Type B pancreatic cell (in vitro differentiated cells): ENCODE results near the gene MMS19. TPM values are rescaled to one million over a fixed set of nuclear protein-coding genes. Genes with fewer than 3 reads are reported as not detected.

ENCODE experiments used
- DNase-seq: peaks from one replicate; pipeline ENCODE4 v3.0.0; 2021; ENCODE audit warnings: mixed read lengths; ENCODE audit not compliant: unreplicated experiment; ENCODE audit errors: extremely low spot score
- H3K27ac Mint-ChIP-seq: 2 replicates; pipeline ENCODE4 v1.8.0; 2021; ENCODE audit warnings: mild to moderate bottlenecking, mixed read lengths
- H3K27me3 Mint-ChIP-seq: 2 replicates; pipeline ENCODE4 v1.8.0; 2021; ENCODE audit warnings: mixed read lengths
- H3K36me3 Mint-ChIP-seq: 2 replicates; pipeline ENCODE4 v1.8.0; 2021; ENCODE audit warnings: mixed read lengths
- H3K4me1 Mint-ChIP-seq: one replicate; pipeline ENCODE4 v1.8.0; 2021; ENCODE audit warnings: mixed read lengths; ENCODE audit not compliant: unreplicated experiment
- H3K4me3 Mint-ChIP-seq: 2 replicates; pipeline ENCODE4 v1.8.0; 2021; ENCODE audit warnings: mild to moderate bottlenecking, mixed read lengths
- H3K9me3 Mint-ChIP-seq: 2 replicates; pipeline ENCODE4 v1.8.0; 2021; ENCODE audit warnings: mixed read lengths
- total RNA-seq: library from RNA; stranded (reverse); gene quantifications from 2 replicates; pipeline ENCODE4 v1.2.1, GENCODE V29; 2021; ENCODE audit warnings: low replicate concordance
- TF ChIP-seq, protein P1 (sequence below): fragments of 200-600 bp; sonication (generic); conservative IDR thresholded peaks from 2 replicates; pipeline ENCODE4 v1.5.0; 2021; ENCODE audit warnings: antibody characterized with exemption, mild to moderate bottlenecking

Gene MMS19
- total RNA-seq, 1 donor from 2014 or later: 85.9 TPM

DNA sequence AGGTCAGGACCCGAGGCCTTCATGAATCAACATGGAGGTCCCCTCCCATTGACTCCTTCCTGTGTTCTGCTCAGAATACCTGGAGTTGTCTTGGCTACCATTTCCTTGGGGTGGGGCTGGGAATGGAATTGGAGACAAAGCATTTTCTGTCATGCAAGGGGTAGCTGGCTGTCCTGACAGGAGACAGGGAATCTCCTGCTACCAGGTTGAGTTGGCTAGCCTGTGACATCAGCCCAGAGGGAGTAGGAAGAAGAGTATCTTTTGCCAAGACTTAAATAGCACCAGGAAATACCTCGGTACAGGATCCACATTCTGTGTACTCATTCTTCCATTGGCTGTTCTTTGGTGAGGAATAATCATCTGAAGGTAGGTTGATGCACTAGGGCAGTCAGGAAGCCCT is 47.4 kb downstream of the MMS19 start:
- peaks cover 18% of the 10 kb centered on the region for H3K36me3 Mint-ChIP-seq
- peak overlapping the region; percentile 47 for H3K4me3 Mint-ChIP-seq
- no peak overlapping the region for H3K27ac Mint-ChIP-seq
- TF ChIP-seq, protein P1, sequence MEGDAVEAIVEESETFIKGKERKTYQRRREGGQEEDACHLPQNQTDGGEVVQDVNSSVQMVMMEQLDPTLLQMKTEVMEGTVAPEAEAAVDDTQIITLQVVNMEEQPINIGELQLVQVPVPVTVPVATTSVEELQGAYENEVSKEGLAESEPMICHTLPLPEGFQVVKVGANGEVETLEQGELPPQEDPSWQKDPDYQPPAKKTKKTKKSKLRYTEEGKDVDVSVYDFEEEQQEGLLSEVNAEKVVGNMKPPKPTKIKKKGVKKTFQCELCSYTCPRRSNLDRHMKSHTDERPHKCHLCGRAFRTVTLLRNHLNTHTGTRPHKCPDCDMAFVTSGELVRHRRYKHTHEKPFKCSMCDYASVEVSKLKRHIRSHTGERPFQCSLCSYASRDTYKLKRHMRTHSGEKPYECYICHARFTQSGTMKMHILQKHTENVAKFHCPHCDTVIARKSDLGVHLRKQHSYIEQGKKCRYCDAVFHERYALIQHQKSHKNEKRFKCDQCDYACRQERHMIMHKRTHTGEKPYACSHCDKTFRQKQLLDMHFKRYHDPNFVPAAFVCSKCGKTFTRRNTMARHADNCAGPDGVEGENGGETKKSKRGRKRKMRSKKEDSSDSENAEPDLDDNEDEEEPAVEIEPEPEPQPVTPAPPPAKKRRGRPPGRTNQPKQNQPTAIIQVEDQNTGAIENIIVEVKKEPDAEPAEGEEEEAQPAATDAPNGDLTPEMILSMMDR: no peak
- H3K9me3 Mint-ChIP-seq: no peaks in the 10 kb centered on the region
- peaks cover 20% of the 10 kb centered on the region for H3K4me1 Mint-ChIP-seq
- DNase-seq: no peak
- H3K27me3 Mint-ChIP-seq: no peaks in the 10 kb centered on the region

DNA sequence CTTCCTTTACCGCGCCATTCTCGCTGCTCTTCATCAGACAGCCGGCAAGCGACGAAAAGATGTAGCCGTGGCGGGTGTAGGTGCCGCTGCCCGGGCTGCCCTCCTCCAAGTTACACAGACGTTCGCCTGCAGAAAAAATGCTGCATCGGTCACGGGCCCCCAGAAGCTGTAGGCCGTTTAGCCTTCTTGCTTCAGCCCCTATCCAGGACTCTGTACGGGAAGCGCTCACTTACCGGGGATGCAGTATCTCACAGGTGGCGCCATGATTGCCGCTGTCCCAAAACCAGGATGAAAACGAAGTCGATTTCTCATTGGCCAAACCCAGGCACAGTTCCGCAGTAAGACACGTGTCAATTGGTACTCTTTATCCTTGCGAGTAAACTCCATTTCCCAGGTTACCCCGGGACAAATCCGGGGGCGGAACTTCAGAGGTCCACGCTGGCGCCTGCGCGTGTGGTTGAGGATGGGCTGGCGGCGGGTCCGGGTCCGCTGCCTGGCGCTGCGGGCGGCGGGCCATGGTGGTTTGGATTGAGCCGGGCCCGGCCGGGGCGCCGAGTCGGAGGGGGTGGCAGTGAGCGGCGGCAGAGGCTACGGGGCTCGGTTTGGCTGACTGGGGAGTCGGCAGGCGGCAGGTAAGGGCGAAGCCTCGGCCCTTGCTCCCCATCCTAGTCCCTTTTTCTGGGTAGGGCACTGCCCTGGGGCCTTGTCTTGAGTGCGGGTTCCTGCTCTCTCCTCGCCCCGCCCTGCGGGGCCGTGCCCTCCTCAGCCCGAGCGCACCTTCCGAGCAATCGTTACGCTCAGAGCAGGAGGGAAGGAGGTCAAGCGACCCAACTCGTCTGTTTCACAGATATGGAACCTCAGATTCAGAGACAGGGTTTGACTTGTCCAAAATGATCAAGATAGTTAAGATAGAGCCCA is 52.2 kb downstream of the MMS19 start, which contains the start of the genes EXOSC1 and ZDHHC16:
TSS of gene EXOSC1 (minus strand) at position 285 of the 918 bp plus-strand sequence. CDS start at position 264, 21 bp downstream.
TSS of gene ZDHHC16 (plus strand) at position 454 of the 918 bp plus-strand sequence. CDS start 5,501 bp downstream, outside the sequence.
- H3K27me3 Mint-ChIP-seq: no peaks in the 10 kb centered on the region
- peaks cover 21% of the 10 kb centered on the region for H3K4me1 Mint-ChIP-seq
- H3K27ac Mint-ChIP-seq: peak within 1 kb of the TSS; percentile 85
- DNase-seq: peak; percentile 89
- peak within 1 kb of the TSS; percentile 98 for H3K4me3 Mint-ChIP-seq
- H3K36me3 Mint-ChIP-seq: peaks cover 11% of the 10 kb centered on the region
- no peaks in the 10 kb centered on the region for H3K9me3 Mint-ChIP-seq
- TF ChIP-seq, protein P1: no peak

DNA sequence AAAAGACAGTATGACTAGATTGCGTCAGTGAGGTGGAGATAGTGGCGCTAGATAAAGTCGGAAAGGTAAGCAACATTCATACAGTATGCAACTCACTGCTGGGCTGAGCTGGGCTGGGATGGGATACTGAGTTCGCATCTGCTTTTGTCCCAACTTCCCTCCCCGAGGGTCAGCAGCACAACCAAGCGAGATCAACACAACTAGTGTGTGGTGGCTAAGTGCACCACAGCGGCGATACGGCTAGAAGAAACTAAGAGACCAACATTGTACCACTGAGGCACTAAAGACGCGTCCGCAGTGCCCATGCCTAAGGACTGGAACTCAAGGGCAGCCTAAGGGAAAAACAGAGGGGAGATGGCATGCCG is 52.9 kb downstream of the MMS19 start:
- peak overlapping the region; percentile 98 for H3K4me3 Mint-ChIP-seq
- H3K36me3 Mint-ChIP-seq: peaks cover 8% of the 10 kb centered on the region
- H3K9me3 Mint-ChIP-seq: no peaks in the 10 kb centered on the region
- H3K4me1 Mint-ChIP-seq: peaks cover 16% of the 10 kb centered on the region
- peak overlapping the region; percentile 85 for H3K27ac Mint-ChIP-seq
- TF ChIP-seq, protein P1: no peak
- H3K27me3 Mint-ChIP-seq: no peaks in the 10 kb centered on the region
- no peak for DNase-seq

DNA sequence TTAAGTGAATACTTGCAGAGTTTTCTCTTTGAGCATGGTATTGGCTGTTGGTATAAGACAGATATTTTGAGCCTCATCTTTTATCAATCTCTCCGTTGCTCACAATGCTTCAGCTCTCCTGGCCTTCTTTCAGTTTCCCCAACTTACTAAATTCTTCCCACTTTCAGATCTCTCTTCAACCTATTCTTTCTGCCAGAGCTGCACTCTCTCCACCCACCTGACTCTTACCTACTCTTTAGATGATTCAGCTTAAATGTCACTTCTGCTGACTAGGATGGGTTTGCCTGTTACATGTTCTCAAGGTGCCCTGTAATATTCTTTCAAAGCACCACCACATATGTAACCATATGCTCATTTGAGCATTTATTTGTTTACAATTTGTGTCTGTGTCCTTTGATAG is 54.0 kb downstream of the MMS19 start:
- Mint-ChIP-seq H3K36me3 (peaks cover 8% of the 10 kb centered on the region), H3K27me3 (no peaks in the 10 kb centered on the region), H3K4me1 (peaks cover 12% of the 10 kb centered on the region), H3K27ac (no peak overlapping the region), H3K4me3 (peak overlapping the region; percentile 98), H3K9me3 (no peaks in the 10 kb centered on the region)
- TF ChIP-seq, protein P1: no peak
- DNase-seq: no peak

DNA sequence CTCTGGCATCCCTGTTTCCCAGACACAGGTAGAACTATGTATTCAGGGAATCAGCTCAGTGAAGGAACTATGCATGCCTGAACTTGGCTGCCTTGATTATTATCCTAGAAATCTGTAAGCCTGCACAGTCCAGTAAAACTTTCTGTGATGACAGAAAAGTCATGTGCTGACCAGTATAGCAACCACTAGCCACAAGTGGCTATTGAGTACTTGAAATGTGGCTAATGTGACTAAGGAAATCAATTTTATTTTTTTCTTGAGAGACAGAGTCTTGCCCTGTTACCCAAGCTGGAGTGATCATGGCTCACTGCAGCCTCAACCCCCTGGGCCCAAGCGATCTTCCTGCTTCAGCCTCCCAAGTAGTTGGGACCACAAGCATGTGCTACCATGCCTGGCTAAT is 55.9 kb downstream of the MMS19 start:
- Mint-ChIP-seq H3K36me3 (peaks cover 8% of the 10 kb centered on the region), H3K9me3 (no peaks in the 10 kb centered on the region), H3K27ac (no peak overlapping the region), H3K27me3 (no peaks in the 10 kb centered on the region), H3K4me1 (peaks cover 6% of the 10 kb centered on the region), H3K4me3 (no peak overlapping the region)
- TF ChIP-seq, protein P1: no peak
- no peak for DNase-seq
